ENCODE results near the gene SLA2.

The SLA2 gene

DNA sequence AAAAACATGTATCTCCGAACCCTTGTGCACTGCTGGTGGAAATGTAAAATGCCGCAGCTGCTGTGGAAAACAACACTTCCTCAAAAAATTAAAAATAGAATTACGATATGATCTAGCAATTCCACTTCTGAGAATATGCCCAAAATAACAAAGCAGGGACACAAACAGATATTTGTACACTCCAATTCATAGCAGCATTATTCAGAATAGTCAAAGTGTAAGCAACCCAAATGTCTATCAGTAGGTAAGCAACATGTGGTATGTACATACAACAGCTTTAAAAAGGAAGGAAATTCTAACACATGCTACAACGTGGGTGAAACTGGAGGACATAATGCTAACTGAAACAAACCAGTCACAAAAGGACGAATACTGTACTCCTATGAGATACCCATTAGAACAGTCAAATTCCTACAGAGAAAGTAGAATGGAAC is 46.1 kb downstream of the SLA2 start:
- no peak overlapping the region for H3K9ac ChIP-seq (ENCODE audit: insufficient read length)
- TF ChIP-seq POLR2AphosphoS5 (IDR thresholded peaks at IDR 0.05; ENCODE audit: borderline replicate concordance, low read depth, low read length) (no peak), FOXP2 (optimal IDR thresholded peaks at IDR 0.05; ENCODE audit: control extremely low read depth, extremely low read length, insufficient read depth) (no peak), EZH2 (IDR thresholded peaks at IDR 0.05) (no peak)
- H3K9me3 ChIP-seq (ENCODE audit: low read depth, low read length), result no peaks in the 10 kb centered on the region
- H3K4me3 ChIP-seq, result no peak overlapping the region
- DNase-seq (ENCODE audit: low read depth, low spot score), result no peak
- H3K36me3 ChIP-seq (ENCODE audit: insufficient read depth, low read length), result no peaks in the 10 kb centered on the region
- no peak overlapping the region for H3K27ac ChIP-seq

DNA sequence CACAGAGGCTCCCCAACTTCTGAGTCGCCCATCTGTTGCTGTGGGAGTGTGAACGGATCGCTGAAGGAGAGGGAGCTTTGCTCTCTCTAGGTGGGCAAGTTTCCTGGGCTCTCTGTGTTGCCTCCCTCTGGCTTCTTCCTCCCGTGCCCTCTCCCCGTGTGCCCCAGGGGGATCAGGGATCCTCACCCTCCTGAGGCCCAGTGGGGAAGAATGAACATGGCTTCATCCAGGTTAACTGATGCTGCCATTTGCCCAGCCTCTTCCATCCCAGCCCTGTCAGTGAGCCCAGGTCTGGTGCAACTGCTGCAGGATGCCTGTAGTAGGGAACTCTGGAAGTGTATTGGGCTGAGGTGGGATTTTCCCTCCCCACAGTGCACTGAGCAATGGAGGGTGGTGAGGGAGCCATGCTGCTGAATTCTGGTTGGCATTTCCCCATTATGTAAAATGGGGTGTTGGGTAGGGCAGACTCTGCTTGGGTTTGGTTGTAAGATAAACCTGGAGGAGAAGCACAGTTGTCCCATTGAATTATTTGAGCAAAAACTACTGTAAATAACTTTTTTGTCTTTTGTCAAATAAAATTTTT is 52.6 kb downstream of the SLA2 start:
- DNase-seq (ENCODE audit: low read depth, low spot score), result no peak
- TF ChIP-seq POLR2AphosphoS5 (IDR thresholded peaks at IDR 0.05; ENCODE audit: borderline replicate concordance, low read depth, low read length) (peak; percentile 12; the same call in 1 of the 2 replicates), FOXP2 (optimal IDR thresholded peaks at IDR 0.05; ENCODE audit: control extremely low read depth, extremely low read length, insufficient read depth) (no peak), EZH2 (IDR thresholded peaks at IDR 0.05) (no peak)
- H3K9me3 ChIP-seq (ENCODE audit: low read depth, low read length), result no peaks in the 10 kb centered on the region
- H3K27ac ChIP-seq, result no peak overlapping the region
- H3K9ac ChIP-seq (ENCODE audit: insufficient read length), result no peak overlapping the region
- H3K36me3 ChIP-seq (ENCODE audit: insufficient read depth, low read length), result peaks cover 49% of the 10 kb centered on the region
- H3K4me3 ChIP-seq, result no peak overlapping the region

DNA sequence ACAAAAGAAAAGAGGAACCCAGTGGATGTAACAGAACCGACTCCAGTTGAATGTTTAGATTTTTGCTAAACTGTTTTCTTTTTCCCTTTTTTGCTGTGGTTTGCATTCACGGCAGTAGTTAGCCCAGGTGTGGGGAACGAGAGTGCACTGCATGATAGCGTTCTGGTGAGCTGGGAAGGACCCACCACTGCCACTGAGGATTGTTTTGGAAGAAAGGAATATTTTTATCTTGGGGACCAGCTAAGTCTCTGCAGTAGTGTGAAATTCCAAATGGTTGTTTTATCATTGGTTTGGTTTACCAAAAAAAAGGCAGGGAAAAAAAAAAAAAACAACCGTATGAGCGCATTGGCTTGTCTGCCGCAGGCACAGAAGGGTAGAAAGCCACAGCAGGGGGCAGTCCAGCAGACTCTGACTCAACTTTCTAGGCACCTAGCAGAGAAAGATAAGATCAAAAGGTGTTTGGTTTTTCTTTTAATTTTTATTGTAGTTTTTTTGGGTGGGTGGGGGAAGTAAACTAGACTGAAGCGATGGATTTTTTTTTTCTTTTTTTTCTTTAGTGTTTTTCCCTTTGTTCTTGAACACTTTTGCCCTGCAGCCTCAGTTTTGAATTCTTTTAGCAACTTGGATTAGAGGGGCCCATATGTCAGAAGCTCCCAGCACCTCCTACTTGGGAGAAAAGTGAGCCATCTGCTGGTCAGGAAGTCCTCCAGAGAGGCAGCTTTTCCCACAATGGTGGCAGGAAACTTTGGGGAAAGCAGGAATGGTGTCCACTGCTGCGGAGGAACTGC is 53.9 kb downstream of the SLA2 start:
- DNase-seq (ENCODE audit: low read depth, low spot score), result no peak
- Histone ChIP-seq H3K4me3 (no peak overlapping the region), H3K27ac (peak overlapping the region; percentile 60), H3K9me3 (ENCODE audit: low read depth, low read length) (no peaks in the 10 kb centered on the region), H3K9ac (ENCODE audit: insufficient read length) (no peak overlapping the region), H3K36me3 (ENCODE audit: insufficient read depth, low read length) (peaks cover 57% of the 10 kb centered on the region)
- no peak for TF ChIP-seq POLR2AphosphoS5 (IDR thresholded peaks at IDR 0.05; ENCODE audit: borderline replicate concordance, low read depth, low read length)
- no peak for TF ChIP-seq EZH2 (IDR thresholded peaks at IDR 0.05)
- no peak for TF ChIP-seq FOXP2 (optimal IDR thresholded peaks at IDR 0.05; ENCODE audit: control extremely low read depth, extremely low read length, insufficient read depth)

DNA sequence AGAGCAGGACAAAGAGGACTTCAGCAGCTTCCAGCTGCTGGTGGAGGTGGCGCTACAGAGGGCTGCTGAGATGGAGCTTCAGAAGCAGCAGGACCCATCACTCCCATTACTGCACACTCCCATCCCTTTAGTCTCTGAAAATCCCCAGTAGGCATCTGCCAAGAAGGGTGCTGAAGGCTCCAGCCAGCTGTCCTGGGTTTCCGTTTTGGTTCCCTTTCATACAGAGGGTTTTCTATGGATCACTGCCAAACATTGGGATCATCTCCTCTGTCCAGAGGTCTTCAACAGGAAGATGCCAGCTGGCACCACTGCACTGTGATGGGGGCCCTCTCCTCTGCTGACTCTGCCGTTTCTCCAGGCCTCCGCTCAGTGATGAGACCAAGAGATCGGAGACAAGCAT is 54.7 kb downstream of the SLA2 start:
- Histone ChIP-seq H3K4me3 (no peak overlapping the region), H3K9me3 (ENCODE audit: low read depth, low read length) (no peaks in the 10 kb centered on the region), H3K9ac (ENCODE audit: insufficient read length) (no peak overlapping the region), H3K36me3 (ENCODE audit: insufficient read depth, low read length) (peaks cover 62% of the 10 kb centered on the region), H3K27ac (peak overlapping the region; percentile 60)
- DNase-seq (ENCODE audit: low read depth, low spot score), result no peak
- no peak for TF ChIP-seq POLR2AphosphoS5 (IDR thresholded peaks at IDR 0.05; ENCODE audit: borderline replicate concordance, low read depth, low read length)
- TF ChIP-seq EZH2 (IDR thresholded peaks at IDR 0.05), result no peak
- TF ChIP-seq FOXP2 (optimal IDR thresholded peaks at IDR 0.05; ENCODE audit: control extremely low read depth, extremely low read length, insufficient read depth), result no peak

DNA sequence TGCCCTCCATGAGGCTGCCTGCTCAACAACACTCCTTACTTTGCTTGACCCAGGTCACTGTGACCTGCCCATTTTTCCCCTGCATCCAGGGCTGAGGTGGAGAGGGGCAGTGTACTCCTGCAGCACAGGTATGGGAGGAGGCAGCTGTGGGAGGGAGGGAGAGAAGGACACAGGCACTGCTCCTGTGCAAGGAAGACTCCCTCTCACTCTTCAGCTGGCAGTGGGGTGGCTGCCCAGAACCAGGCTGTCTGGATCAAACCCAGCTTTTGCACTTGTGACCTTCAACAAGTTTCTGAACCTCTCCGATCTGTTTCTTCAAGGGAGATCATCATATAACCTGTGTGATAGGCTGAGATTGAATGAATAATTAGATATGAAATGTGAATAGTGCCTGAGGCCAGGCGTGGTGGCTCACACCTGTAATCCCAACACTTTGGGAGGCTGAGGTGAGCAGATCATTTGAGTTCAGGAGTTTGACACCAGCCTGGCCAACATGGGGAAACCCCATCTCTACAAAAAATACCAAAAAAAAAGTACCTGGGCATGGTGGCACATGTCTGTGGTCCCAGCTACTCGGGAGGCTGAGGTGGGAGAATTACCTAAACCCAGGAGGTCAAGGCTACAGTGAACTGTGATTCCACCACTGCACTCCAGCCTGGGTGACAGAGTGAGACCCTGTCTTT is 58.5 kb downstream of the SLA2 start:
- H3K36me3 ChIP-seq (ENCODE audit: insufficient read depth, low read length), result peaks cover 52% of the 10 kb centered on the region
- no peak overlapping the region for H3K9ac ChIP-seq (ENCODE audit: insufficient read length)
- no peak overlapping the region for H3K27ac ChIP-seq
- no peaks in the 10 kb centered on the region for H3K9me3 ChIP-seq (ENCODE audit: low read depth, low read length)
- H3K4me3 ChIP-seq, result no peak overlapping the region
- no peak for TF ChIP-seq FOXP2 (optimal IDR thresholded peaks at IDR 0.05; ENCODE audit: control extremely low read depth, extremely low read length, insufficient read depth)
- TF ChIP-seq POLR2AphosphoS5 (IDR thresholded peaks at IDR 0.05; ENCODE audit: borderline replicate concordance, low read depth, low read length), result no peak; the same call in 1 of the 2 replicates
- no peak for TF ChIP-seq EZH2 (IDR thresholded peaks at IDR 0.05)
- no peak for DNase-seq (ENCODE audit: low read depth, low spot score)

DNA sequence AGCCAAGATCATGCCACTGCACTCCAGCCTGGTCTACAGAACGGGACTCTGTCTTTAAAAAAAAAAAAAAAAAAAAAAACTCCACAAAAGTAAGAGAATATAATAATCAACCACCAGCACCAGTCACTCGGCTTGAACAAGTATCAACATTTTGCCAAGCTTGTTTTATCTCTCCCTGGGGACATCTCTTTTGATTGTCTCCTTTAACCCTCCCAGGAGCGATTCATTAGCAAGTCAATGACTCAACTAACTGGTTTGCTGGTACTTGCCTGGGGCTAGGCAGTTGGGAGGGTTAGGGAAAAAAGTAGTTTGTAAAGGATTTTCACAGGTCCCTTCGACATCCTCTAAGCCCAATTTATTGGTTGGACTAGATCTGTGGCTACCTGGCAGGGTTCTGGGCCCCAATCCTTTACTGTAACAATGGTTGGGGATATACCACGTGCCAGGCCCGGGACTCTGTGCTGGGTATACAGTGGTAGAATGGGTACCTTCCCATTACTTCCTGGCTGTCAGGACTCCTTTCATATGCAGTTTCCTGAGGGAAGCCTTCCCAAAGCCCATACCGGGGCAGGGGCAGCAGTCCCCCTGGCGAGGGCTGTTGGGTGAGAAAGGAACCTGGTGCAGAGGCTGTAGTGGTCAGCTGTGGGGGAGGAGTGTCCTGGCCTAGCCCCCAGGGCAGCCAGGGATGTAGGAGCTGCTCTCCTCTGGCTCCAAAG is 60.4 kb downstream of the SLA2 start:
- H3K9me3 ChIP-seq (ENCODE audit: low read depth, low read length), result no peaks in the 10 kb centered on the region
- DNase-seq (ENCODE audit: low read depth, low spot score), result peak; percentile 99
- H3K9ac ChIP-seq (ENCODE audit: insufficient read length), result no peak overlapping the region
- H3K27ac ChIP-seq, result peak overlapping the region; percentile 75
- H3K36me3 ChIP-seq (ENCODE audit: insufficient read depth, low read length), result peaks cover 50% of the 10 kb centered on the region
- H3K4me3 ChIP-seq, result peak overlapping the region; percentile 57
- peak; percentile 45; the same call in 1 of the 2 replicates for TF ChIP-seq POLR2AphosphoS5 (IDR thresholded peaks at IDR 0.05; ENCODE audit: borderline replicate concordance, low read depth, low read length)
- no peak for TF ChIP-seq FOXP2 (optimal IDR thresholded peaks at IDR 0.05; ENCODE audit: control extremely low read depth, extremely low read length, insufficient read depth)
- TF ChIP-seq EZH2 (IDR thresholded peaks at IDR 0.05), result no peak

DNA sequence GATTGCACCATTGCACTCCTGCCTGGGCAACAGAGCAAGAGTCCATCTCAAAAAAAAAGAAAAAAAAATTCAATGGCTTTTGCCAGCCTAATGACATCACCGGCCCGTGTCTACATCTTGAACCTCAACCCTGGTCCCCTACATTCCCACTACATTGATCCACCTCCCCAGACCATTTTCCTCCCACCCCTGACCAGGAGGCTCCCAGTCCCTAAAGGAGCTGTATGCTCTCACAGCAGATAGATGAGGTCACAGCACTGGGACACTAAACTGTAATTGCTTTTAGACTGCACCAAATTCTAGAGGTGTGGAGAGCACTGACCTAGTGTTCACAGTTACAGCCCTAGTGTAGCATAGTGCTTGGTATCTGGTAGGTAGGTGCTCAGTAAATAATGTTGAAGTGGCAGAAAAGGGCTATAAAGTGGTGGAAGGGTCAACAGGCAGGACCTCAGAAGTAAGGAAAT is 61.9 kb downstream of the SLA2 start:
- DNase-seq (ENCODE audit: low read depth, low spot score), result no peak
- no peak overlapping the region for H3K9ac ChIP-seq (ENCODE audit: insufficient read length)
- 0 out of 2 replicates have a peak, but pooled peaks have one; percentile 7 for TF ChIP-seq POLR2AphosphoS5 (IDR thresholded peaks at IDR 0.05; ENCODE audit: borderline replicate concordance, low read depth, low read length)
- no peak for TF ChIP-seq EZH2 (IDR thresholded peaks at IDR 0.05)
- no peaks in the 10 kb centered on the region for H3K9me3 ChIP-seq (ENCODE audit: low read depth, low read length)
- H3K27ac ChIP-seq, result no peak overlapping the region
- no peak overlapping the region for H3K4me3 ChIP-seq
- peaks cover 60% of the 10 kb centered on the region for H3K36me3 ChIP-seq (ENCODE audit: insufficient read depth, low read length)

DNA sequence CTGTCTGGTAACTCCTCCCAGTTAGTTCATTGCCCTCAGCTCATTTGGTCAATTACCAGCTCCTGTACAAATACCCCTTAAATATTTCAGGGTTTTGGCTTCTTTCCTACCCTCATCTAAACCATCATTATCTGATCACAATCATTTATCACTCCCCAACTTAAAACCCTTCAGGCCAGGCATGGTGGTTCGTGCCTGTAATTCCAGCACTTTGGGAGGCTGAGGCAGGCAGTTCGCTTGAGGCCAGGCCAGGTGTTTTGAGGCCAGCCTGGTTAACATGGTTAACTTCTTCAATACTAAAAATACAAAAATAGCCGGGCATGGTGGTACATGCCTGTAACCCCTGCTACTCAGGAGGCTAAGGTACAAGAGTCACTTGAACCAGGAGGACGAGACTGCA is 63.2 kb downstream of the SLA2 start:
- no peak overlapping the region for H3K9ac ChIP-seq (ENCODE audit: insufficient read length)
- no peak overlapping the region for H3K4me3 ChIP-seq
- TF ChIP-seq FOXP2 (optimal IDR thresholded peaks at IDR 0.05; ENCODE audit: control extremely low read depth, extremely low read length, insufficient read depth) (no peak), EZH2 (IDR thresholded peaks at IDR 0.05) (no peak), POLR2AphosphoS5 (IDR thresholded peaks at IDR 0.05; ENCODE audit: borderline replicate concordance, low read depth, low read length) (no peak)
- no peak overlapping the region for H3K27ac ChIP-seq
- DNase-seq (ENCODE audit: low read depth, low spot score), result no peak
- H3K9me3 ChIP-seq (ENCODE audit: low read depth, low read length), result no peaks in the 10 kb centered on the region
- H3K36me3 ChIP-seq (ENCODE audit: insufficient read depth, low read length), result peaks cover 62% of the 10 kb centered on the region
